PFSK-1 (cell line): Measurements from ENCODE around the gene INTS6.

Source experiments
- FOXP2 ChIP-seq: optimal IDR thresholded peaks from 2 replicates; pipeline ENCODE3; 2011; ENCODE audit warnings: borderline replicate concordance, control low read depth, inconsistent platforms; ENCODE audit not compliant: insufficient read depth; ENCODE audit errors: extremely low read length, extremely low read depth
- POLR2AphosphoS5 ChIP-seq: IDR thresholded peaks from 2 replicates; pipeline ENCODE4 v1.6.1; 2012; ENCODE audit warnings: low read depth, mild to moderate bottlenecking, control low read depth, low read length, moderate library complexity
- SIN3A ChIP-seq: IDR thresholded peaks from 2 replicates; pipeline ENCODE4 v1.6.1; 2012; ENCODE audit warnings: mild to moderate bottlenecking, low read length, moderate library complexity, borderline replicate concordance; ENCODE audit not compliant: insufficient read depth
- TAF1 ChIP-seq: IDR thresholded peaks from 2 replicates; pipeline ENCODE4 v1.6.1; 2012; ENCODE audit warnings: low read length, control low read depth, borderline replicate concordance; ENCODE audit not compliant: insufficient read depth
- TF ChIP-seq, protein P1 (sequence below), 2 experiments: IDR thresholded peaks; 2 replicates each; pipeline versions ENCODE4 v1.6.1 to v1.8.0; 2011 to 2012; ENCODE audit warnings: low read depth in 2 of 2, low read length in 2 of 2, control low read depth in 1 of 2, inconsistent platforms in 1 of 2, mild to moderate bottlenecking in 1 of 2, moderate library complexity in 1 of 2; ENCODE audit not compliant: insufficient read depth in 1 of 2

The INTS6 gene

GRCh38 chr13:51323824-51324511, 128.9 kb downstream of the INTS6 start:
- TF ChIP-seq, protein P1, sequence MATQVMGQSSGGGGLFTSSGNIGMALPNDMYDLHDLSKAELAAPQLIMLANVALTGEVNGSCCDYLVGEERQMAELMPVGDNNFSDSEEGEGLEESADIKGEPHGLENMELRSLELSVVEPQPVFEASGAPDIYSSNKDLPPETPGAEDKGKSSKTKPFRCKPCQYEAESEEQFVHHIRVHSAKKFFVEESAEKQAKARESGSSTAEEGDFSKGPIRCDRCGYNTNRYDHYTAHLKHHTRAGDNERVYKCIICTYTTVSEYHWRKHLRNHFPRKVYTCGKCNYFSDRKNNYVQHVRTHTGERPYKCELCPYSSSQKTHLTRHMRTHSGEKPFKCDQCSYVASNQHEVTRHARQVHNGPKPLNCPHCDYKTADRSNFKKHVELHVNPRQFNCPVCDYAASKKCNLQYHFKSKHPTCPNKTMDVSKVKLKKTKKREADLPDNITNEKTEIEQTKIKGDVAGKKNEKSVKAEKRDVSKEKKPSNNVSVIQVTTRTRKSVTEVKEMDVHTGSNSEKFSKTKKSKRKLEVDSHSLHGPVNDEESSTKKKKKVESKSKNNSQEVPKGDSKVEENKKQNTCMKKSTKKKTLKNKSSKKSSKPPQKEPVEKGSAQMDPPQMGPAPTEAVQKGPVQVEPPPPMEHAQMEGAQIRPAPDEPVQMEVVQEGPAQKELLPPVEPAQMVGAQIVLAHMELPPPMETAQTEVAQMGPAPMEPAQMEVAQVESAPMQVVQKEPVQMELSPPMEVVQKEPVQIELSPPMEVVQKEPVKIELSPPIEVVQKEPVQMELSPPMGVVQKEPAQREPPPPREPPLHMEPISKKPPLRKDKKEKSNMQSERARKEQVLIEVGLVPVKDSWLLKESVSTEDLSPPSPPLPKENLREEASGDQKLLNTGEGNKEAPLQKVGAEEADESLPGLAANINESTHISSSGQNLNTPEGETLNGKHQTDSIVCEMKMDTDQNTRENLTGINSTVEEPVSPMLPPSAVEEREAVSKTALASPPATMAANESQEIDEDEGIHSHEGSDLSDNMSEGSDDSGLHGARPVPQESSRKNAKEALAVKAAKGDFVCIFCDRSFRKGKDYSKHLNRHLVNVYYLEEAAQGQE (IDR thresholded peaks at IDR 0.05; ENCODE audit: insufficient read depth in 1 of 2, low read depth in 2 of 2, low read length in 2 of 2), result no peak
- TF ChIP-seq TAF1 (no peak), POLR2AphosphoS5 (no peak), SIN3A (no peak), FOXP2 (no peak)

- TF ChIP-seq, protein P1 (IDR thresholded peaks at IDR 0.05; ENCODE audit: insufficient read depth in 1 of 2, low read depth in 2 of 2, low read length in 2 of 2), result no peak
- TF ChIP-seq TAF1 (no peak), FOXP2 (no peak), SIN3A (no peak), POLR2AphosphoS5 (no peak)
These were observed 130.0 kb downstream of the INTS6 start for GRCh38 chr13:51322826-51323225.

DNA sequence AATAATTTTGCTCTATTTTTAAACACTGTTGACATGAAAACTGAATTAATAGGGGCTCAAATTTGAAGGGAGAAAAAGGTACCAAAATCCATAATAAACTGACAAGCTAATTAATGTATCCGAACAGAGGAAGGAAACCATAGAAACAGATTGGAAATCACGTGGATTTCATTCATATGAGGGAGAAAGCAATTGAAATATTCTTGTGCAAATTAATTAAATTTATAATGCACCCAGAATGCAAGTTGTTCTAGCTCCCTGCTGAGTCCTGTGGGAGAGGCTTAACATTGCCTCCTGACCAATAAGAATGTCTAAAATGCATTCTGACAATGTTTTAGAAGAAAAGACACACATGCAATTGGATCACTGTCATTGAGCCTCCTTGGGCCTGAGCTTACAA, 131.0 kb downstream of the INTS6 start:
- no peak for TF ChIP-seq TAF1
- TF ChIP-seq SIN3A, result no peak
- TF ChIP-seq FOXP2, result no peak
- no peak for TF ChIP-seq POLR2AphosphoS5
- TF ChIP-seq, protein P1 (IDR thresholded peaks at IDR 0.05; ENCODE audit: insufficient read depth in 1 of 2, low read depth in 2 of 2, low read length in 2 of 2), result no peak

DNA sequence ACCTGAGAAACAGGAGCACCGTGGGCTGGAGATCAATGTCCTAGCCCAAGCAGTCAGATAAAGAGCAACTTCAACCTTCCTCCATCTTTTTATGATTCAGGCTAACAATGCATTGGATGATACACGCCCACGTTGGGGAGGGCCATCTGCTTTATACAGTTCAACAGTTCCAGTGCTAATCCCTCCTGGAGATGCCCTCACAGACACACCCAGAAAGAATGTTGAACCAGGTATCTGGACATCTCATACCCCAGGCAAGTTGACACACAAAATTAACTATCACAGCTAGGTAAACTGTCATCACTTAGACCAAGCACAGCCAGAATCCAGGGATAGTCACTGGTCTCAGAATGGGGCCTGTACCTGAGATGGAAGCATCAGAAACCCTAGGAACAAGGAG, 134.0 kb downstream of the INTS6 start:
- no peak for TF ChIP-seq SIN3A
- TF ChIP-seq, protein P1 (IDR thresholded peaks at IDR 0.05; ENCODE audit: insufficient read depth in 1 of 2, low read depth in 2 of 2, low read length in 2 of 2), result no peak
- no peak for TF ChIP-seq FOXP2
- no peak for TF ChIP-seq POLR2AphosphoS5
- TF ChIP-seq TAF1, result no peak
